ENCODE data around the gene ARHGAP21. TPM values are rescaled to one million over a fixed set of nuclear protein-coding genes. Genes with fewer than 3 reads are reported as not detected.

The ARHGAP21 gene
- total RNA-seq, 1 experiment from 2014 or later: 115 TPM

GRCh38 chr10:24652381-24652957 is 71.2 kb downstream of the ARHGAP21 start:
- no peaks in the 10 kb centered on the region for H3K4me1 ChIP-seq (replicated peaks; ENCODE audit: insufficient read depth)
- BruUV-seq (replicated peaks): no TSS peak
- H3K79me2 ChIP-seq (ENCODE audit: low read depth): 0 out of 2 replicates have a peak, but pooled peaks cover 6% of the 10 kb centered on the region
- no peaks in the 10 kb centered on the region for H3K27me3 ChIP-seq (ENCODE audit: insufficient read depth, low read depth)
- no peaks in the 10 kb centered on the region for H3K36me3 ChIP-seq (ENCODE audit: low read depth)
- no peaks in the 10 kb centered on the region for H4K20me1 ChIP-seq (ENCODE audit: insufficient read depth)
- no peak overlapping the region for H3K4me2 ChIP-seq
- no peak overlapping the region for H2AFZ ChIP-seq
- no peaks in the 10 kb centered on the region for H3F3A ChIP-seq (ENCODE audit: insufficient read depth, low read depth)
- intact Hi-C loops (cut with micrococcal nuclease; ENCODE audit: unreplicated experiment): no loop called here
- POLR2A ChIA-PET (ENCODE audit: unreplicated experiment): interaction anchor here (0.7 kb wide), 1 partner anchor 198 kb away, joined by 3 read pairs; no protein-coding TSS in a partner anchor
- H3K9me3 ChIP-seq (ENCODE audit: insufficient read depth, low read depth): no peaks in the 10 kb centered on the region
- no peak for DNase-seq
- TF ChIP-seq EZH2 (IDR thresholded peaks at IDR 0.05; ENCODE audit: low read depth) (no peak), CTCF (conservative IDR thresholded peaks at IDR 0.05) (no peak)
- CTCF ChIA-PET: no interaction called here
- H3K27ac ChIP-seq: no peak overlapping the region
- no peaks in the 10 kb centered on the region for H3K9me2 ChIP-seq (ENCODE audit: insufficient read depth)
- no peak overlapping the region for H3K4me3 ChIP-seq

GRCh38 chr10:24651923-24652322 is 71.8 kb downstream of the ARHGAP21 start:
- DNase-seq: no peak
- Histone ChIP-seq H4K20me1 (ENCODE audit: insufficient read depth) (no peaks in the 10 kb centered on the region), H3K4me3 (no peak overlapping the region), H3K36me3 (ENCODE audit: low read depth) (no peaks in the 10 kb centered on the region), H3K9me3 (ENCODE audit: insufficient read depth, low read depth) (no peaks in the 10 kb centered on the region), H3F3A (ENCODE audit: insufficient read depth, low read depth) (no peaks in the 10 kb centered on the region), H3K4me2 (no peak overlapping the region), H3K27ac (no peak overlapping the region), H2AFZ (no peak overlapping the region), H3K79me2 (ENCODE audit: low read depth) (0 out of 2 replicates have a peak, but pooled peaks cover 6% of the 10 kb centered on the region), H3K27me3 (ENCODE audit: insufficient read depth, low read depth) (no peaks in the 10 kb centered on the region), H3K9me2 (ENCODE audit: insufficient read depth) (no peaks in the 10 kb centered on the region), H3K4me1 (replicated peaks; ENCODE audit: insufficient read depth) (0 out of 2 replicates have a peak, but pooled peaks cover 4% of the 10 kb centered on the region)
- POLR2A ChIA-PET (ENCODE audit: unreplicated experiment): interaction anchor here (0.7 kb wide), 1 partner anchor 198 kb away, joined by 3 read pairs; no protein-coding TSS in a partner anchor
- TF ChIP-seq CTCF (conservative IDR thresholded peaks at IDR 0.05) (no peak), EZH2 (IDR thresholded peaks at IDR 0.05; ENCODE audit: low read depth) (no peak)
- intact Hi-C loops (cut with micrococcal nuclease; ENCODE audit: unreplicated experiment): no loop called here
- CTCF ChIA-PET: no interaction called here
- BruUV-seq (replicated peaks): no TSS peak

- CTCF ChIA-PET: no interaction called here
- Histone ChIP-seq H3K27ac (no peak overlapping the region), H3K4me1 (replicated peaks; ENCODE audit: insufficient read depth) (0 out of 2 replicates have a peak, but pooled peaks cover 11% of the 10 kb centered on the region), H3F3A (ENCODE audit: insufficient read depth, low read depth) (peaks cover 5% of the 10 kb centered on the region; the same call in 1 of the 2 replicates), H2AFZ (no peak overlapping the region), H3K4me3 (no peak overlapping the region), H3K36me3 (ENCODE audit: low read depth) (no peaks in the 10 kb centered on the region), H3K79me2 (ENCODE audit: low read depth) (0 out of 2 replicates have a peak, but pooled peaks cover 6% of the 10 kb centered on the region), H3K9me2 (ENCODE audit: insufficient read depth) (no peaks in the 10 kb centered on the region), H3K27me3 (ENCODE audit: insufficient read depth, low read depth) (no peaks in the 10 kb centered on the region), H4K20me1 (ENCODE audit: insufficient read depth) (no peaks in the 10 kb centered on the region), H3K4me2 (no peak overlapping the region), H3K9me3 (ENCODE audit: insufficient read depth, low read depth) (no peaks in the 10 kb centered on the region)
- no peak for DNase-seq
- POLR2A ChIA-PET (ENCODE audit: unreplicated experiment): no interaction called here
- TF ChIP-seq CTCF (conservative IDR thresholded peaks at IDR 0.05) (no peak), EZH2 (IDR thresholded peaks at IDR 0.05; ENCODE audit: low read depth) (no peak)
- intact Hi-C loops (cut with micrococcal nuclease; ENCODE audit: unreplicated experiment): no loop called here
- no TSS peak for BruUV-seq (replicated peaks)
Measured at GRCh38 chr10:24650669-24651391, 72.9 kb downstream of the ARHGAP21 start.
